ENCODE measurements around the gene TRIB2.

The TRIB2 gene

DNA sequence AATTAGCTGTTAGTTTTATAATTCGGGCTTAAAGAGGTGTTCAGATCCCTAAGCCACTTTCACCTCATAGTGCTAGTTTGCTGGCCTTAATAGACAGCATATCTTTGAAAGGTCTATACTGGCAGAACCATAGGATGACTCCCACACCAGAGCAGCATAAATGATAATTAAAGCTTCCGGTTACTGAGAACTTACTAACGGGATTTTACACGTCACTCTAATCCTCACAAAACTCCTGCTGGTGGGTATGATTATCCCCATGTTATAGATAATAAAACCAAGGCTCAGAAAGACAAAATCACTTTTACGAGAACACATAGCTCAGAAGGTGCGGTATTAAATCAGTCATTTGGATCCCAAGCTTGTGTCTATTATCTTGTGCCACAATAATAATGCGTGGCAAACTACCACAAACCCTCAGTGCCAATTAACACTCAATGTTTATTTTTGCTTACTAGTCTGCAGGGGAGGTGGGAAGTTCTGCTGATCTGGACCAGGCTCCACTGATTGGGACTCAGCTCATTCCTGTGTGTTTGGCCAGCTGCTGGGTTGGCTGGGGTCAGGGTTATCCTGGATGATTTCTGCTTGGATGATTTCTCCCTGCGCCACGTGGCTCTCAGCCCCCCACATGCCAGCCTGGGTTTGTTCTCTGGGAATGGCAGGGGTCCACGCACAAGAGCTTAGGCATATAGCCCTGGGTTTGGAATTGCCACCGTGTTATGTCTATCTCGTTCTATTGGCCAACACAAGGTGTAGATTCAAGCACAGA lies 62.3 kb downstream of the TRIB2 start:
- DNase-seq (ENCODE audit: low read depth) = no peak

DNA sequence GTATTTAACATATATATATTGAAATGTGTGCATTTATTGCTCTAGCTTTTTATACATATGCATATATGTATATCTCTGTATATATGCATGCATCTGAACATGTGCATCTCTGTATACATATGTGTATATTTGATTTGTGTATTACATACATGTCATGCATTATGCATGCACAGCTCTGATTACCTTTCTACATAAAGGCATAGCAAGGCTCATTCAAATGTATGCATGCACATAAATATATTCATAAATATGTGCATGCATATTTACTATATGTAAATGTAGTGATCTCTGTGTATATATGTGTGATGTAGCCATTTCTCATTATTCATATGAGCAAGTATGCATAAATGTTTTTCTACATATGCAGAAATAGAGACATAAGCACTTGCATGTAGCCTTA lies 64.6 kb downstream of the TRIB2 start:
- DNase-seq (ENCODE audit: low read depth) = no peak

DNA sequence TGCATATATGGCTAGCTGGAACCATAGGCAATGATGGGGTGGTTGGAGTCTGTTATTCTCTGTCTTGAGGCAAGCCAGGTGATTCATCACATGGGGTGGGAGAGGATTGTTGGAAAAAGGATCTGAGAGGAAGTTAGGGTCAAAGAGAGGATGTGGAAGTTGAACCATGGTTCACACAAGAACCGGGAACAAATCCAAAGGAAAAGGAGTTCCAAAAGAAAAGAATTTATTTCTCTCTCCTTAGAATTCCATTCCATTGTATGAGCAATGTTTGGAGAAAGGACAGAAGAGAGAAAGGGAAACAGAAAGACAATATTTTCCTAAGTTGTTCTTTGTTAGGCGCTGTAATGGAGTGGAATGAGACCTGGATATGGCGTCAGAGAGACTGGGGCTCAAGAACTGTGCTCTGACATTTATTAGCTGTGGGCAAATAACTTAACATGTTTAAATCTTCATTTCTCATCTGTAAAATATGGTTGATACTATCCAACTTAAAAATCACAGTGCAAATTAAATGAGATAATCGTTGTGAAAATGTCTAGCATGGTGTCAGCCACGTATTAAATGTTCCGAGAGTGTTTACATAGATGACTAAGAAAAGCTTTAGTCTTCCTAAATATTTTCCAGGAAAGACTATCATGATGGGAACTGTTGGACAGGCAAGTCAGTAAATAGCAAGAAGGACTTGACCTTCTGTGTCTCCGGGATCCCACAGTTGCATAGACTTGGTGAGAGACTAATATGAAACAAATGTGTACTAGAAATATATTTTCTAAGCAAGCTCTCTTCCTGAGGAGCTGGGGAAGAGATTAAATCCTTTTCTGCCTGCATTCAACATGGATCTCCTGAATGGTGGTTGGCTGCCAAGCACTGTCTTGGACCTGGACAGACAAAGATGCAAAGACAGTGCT lies 71.4 kb downstream of the TRIB2 start:
- no peak for DNase-seq (ENCODE audit: low read depth)

DNA sequence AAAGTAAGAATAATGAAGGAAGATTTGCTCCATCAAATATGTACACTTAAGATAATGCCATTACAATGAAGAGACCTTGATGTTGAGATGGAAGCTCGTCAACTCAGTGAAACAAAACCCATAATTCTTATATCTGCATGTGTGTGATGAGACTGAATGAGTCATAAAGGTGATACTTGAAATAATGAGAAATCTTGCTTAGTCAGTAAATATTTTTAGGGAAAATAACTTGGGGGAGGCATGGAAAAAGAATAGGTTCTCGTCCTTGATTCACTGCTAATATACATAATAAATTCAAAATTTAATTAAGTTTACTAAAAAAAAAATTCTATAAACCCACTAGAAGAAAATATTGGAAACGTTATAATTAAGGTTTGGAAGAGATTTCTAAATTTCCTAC lies 75.2 kb downstream of the TRIB2 start:
- no peak for DNase-seq (ENCODE audit: low read depth)
